ENCODE measurements around the gene NRN1L.
"Not testable (repeated sequence)": the region's sequence is repeated elsewhere in the genome, so short reads cannot be mapped to it uniquely, and the experiment has no call there.

The NRN1L gene

DNA sequence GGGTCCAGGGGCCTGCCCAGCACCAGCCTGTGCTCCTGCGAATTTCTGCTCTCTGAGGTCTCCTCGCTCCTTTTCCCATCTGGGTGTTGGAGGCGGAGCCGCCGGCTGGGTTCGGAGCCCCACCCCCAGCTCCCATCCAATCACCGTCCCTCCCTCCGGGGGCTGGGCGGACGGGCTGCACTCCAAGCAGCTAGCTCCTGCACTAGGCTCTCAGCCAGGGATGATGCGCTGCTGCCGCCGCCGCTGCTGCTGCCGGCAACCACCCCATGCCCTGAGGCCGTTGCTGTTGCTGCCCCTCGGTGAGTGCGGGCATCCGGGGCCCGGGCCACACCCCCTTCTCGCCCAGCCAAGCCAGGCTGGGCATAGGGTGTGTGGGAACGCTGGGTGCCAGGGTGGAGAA lies at the start of gene NRN1L:
NRN1L (plus strand) TSS at position 202 of the 400 bp plus-strand sequence; CDS start at position 221, 19 bp downstream.
- peak; percentile 89 for DNase-seq

DNA sequence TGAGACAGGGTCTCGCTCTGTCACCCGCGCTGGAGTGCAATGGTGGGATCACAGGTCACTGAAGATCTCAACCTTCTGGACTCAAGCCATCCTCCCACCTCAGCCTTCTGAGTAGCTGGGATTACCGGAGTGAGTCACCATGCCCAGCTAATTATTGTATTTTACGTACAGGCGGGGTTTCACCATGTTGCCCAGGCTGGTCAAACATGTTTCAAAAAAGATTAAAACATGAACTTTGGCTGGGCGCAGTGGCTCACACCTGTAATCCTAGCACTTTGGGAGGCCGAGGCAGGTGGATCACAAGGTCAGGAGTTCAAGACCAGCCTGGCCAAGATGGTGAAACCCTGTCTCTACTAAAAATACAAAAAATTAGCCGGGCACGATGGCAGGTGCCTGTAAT lies 47.5 kb upstream of the NRN1L start:
- DNase-seq: not testable (repeated sequence)

DNA sequence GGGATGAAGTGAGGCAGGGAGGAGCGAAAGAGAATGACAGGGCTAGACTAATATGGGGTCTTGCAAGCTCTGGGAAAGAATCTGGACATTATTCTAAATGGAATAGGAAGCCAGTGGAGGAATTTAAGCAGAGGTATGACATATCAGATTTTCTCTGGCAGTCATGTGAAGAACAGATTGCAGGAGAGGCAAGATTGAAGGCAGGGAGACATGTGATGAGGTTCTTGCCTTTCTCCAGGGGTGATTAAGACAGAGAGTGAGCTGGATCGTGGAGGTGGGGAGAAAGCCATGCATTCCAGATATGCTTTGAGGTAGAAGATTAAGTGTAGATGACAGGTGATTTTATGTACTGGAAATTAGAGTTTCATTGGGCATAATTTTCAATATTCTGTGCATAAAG lies 46.9 kb upstream of the NRN1L start:
- no peak for DNase-seq

DNA sequence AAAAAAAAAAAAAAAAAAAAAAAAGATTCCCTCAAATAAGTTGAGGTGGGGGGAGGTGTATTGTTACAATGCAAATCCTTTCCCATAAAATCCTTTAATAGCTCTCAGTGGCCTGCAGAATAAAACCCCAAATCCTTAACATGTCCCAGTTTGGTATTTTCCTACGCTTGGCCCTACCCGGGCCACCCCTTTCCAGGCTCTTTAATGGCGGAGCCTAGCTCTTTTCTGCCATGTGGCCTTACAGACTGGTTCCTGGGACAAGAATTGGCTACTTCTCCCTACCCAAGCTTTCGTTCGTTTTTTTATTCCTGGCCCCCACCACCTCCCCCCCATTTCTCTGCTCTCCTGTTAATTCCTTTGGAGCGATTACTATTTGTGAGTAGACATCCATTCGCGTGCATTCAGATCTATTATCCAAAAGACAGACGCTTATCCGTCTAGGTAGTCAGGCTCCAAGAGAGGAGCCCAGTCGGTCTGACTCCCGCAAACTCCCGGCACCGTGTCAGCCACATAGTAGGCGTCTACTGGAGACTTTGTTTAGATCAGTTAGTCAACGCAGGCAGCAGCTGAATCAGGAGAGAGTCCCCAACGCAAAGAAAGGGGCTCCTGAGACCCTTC lies 43.4 kb upstream of the NRN1L start:
- no peak for DNase-seq

DNA sequence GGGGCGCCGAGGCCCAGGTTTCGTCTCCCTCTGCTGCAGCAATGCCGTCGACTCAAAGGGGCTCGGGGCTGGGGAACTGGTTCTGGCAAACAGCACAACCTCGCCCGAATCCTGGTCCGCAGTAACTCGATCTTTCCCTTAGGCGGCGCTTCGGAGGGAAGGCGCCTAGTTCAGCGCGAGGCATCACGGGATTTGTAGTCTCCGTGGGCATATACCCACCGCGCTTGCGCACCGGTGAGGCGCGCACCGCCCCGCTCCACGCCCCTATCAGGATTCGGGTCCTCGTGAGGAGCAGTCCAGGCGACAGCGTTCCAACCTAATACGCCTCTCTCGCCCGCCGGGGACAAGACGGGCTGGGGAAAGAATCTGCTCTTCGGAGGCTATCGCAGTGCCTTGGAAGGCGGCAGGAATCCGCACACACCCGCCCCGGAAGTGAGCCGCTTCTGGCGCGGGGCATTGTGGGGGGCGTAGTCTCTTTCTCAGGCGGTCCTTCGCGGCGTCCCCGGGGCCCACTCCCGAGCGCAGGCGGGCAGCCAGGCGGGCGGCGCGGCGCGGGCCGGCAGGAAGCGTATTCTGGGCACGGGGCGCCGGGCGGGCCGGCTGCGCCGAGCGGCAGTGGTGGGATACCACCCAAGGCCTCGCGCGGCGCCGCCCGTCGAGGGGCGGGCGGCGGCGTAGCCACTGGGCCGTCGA lies 42.7 kb upstream of the NRN1L start, which contains the start of gene THAP11:
THAP11 (plus strand) TSS at position 505 of the 693 bp plus-strand sequence. CDS start 235 bp downstream, outside the sequence.
- peak; percentile 94 for DNase-seq

DNA sequence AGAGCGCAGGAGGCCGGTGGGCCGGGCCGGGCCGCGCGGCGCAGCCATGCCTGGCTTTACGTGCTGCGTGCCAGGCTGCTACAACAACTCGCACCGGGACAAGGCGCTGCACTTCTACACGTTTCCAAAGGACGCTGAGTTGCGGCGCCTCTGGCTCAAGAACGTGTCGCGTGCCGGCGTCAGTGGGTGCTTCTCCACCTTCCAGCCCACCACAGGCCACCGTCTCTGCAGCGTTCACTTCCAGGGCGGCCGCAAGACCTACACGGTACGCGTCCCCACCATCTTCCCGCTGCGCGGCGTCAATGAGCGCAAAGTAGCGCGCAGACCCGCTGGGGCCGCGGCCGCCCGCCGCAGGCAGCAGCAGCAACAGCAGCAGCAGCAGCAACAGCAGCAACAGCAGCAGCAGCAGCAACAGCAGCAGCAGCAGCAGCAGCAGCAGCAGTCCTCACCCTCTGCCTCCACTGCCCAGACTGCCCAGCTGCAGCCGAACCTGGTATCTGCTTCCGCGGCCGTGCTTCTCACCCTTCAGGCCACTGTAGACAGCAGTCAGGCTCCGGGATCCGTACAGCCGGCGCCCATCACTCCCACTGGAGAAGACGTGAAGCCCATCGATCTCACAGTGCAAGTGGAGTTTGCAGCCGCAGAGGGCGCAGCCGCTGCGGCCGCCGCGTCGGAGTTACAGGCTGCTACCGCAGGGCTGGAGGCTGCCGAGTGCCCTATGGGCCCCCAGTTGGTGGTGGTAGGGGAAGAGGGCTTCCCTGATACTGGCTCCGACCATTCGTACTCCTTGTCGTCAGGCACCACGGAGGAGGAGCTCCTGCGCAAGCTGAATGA lies 42.0 kb upstream of the NRN1L start:
- DNase-seq: peak; percentile 58

DNA sequence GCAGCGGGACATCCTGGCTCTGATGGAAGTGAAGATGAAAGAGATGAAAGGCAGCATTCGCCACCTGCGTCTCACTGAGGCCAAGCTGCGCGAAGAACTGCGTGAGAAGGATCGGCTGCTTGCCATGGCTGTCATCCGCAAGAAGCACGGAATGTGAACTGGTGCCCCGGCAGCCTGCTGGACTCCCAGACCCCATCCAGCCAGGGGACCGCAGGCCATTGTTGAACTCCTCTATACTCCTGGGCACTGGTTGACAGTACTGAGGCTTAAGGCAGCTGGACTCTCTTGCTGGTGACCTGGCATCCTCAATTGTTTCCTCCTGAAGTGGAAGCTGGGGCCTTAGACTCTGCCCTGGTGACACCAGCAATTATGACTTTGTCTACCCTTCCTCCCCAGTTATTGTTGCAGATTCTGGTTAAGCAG lies 41.3 kb upstream of the NRN1L start:
- DNase-seq: no peak

DNA sequence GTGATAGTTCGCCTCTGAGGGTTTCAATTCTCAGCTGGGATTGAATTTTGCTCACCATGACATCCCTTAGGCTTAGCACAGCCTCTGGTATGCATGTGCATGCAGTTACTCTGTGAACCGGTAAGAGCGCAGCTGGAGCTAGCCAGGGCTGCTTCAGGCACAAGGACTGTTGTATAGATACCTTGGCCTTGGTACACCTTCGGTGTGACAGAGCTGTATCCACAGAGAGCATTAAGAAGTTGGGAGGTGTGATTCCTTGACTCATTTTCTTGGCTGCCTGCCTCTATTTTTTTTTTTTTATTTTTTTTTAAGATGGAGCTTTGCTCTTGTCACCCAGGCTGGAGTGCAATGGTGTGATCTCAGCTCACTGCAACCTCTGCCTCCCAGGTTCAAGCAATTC lies 40.2 kb upstream of the NRN1L start:
- peak; percentile 35 for DNase-seq

DNA sequence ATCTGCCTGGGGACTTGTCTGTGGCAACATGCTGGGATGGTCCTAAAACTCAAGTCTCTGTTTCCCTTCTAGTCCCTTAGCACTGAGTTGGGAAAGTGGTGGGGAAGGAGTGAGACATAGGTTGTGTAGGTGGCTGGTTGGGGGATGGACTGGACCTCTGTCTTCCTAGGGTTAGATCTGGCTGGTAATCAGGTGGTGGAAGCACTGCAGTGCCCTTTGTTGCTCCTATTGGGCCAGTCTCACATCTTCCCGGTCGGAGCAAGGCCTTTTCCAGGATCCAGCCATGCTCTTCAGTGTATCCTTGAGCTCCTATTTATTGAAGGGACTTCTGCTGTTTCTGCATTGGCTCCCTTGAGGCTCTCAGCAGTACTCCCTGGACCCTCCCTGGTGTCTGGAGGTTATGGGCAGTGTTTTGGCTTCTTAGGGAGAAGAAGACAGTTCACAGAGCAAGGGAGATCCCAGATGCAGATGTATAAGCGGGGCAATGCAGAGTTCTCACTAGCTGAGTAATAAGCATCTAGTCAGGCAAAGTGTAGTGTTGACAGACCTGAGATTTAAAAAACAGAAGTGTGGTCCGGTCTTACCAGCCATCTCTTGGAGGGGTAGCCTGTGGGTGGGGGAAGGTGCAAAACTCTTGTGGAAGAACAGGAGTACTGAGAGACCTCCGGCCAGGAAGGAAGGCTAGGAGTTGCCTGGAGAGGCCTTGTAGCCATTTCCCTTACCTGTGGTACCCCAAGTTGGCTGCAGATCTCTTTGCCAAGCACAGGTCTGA lies 39.2 kb upstream of the NRN1L start:
- no peak for DNase-seq

DNA sequence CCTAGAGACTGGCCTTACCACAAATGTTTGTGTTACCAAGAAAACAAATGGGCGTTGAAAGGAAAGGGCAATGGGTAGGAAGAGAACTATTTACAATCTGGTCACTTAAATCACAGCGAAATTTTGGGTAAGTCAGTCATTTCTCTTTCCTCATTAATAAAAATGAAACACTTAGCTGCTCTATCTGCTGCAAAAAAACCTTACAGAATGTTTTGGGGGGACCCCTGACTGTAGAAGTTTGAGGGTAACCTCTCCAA lies 38.7 kb upstream of the NRN1L start:
- DNase-seq: no peak

DNA sequence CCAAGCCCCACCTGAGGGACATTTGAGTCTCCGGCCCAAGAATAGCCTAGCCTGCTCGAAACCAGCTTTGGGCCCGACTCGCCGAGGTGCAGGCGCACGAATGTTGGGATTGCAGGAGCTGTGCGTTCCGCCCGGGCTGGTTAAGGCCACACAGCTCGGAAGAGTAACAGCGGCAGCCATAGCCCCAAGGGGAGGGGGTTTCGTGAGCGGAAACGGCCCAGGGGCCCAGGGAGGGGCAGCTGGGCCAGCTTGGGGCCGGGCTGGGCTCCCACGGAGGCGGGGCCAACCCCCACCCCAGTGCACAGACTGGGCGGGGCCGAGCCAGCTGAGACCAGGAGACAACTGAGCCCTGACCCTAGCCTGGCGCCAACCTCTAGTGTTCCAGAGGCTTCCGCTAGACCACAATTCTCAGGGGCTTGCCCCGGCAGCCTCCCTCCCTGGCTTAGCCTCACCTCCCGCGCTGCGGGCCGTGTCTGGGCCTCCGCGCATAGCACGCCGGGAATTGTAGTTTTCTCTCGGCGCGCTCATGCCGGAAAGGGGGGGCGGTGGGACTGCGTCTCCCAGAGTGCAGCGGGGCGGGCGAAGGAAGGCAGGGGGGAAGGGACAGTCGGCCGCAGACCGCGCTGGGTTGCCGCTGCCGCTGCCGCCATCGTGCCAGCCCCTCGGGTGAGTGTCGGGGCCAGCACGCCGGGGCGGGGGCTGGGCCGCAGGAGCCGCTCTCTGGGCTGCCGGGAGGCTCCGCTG lies 38.2 kb upstream of the NRN1L start, which contains the start of gene NUTF2:
NUTF2 (plus strand) TSS at position 614 of the 744 bp plus-strand sequence. CDS start 18,198 bp downstream, outside the sequence.
- DNase-seq: peak; percentile 96

DNA sequence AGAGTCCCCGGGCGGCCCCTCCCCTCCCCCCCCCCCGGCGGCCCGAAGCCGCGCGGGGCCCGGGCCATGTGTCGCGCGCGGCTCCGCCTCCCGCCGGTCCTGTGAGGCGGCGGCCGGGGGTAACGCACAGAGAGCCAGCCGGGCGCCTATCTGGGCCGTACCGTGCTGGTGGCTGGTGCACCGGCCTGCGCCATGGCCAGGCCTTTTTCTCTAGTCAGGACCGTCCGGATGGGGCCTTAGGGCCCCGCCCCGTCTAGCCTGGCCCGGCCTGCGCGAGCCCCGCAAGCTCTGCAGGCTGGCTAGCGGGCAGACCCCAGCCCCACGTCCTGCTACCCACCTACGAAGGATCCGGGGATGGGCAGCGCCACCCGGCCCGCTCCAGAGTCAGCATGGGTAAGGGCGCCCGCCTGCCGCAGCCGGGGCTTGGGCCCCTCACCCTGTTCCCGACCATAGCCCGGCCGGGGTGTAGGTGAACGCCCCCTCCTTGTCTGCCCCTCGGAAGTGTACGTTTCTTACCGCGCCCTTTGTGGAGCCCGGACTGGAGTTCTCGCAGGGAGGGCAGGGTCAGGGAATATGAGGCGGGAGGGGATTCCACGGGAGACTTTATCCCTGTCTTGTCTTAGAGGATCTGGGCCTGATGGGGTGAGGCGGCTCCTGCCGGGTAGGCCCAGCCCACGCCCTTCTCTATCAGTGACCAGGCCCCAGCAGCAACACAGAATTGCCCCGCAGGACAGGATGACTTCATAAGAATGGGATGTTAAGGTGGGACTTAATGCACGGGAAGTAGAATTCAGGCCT lies 37.4 kb upstream of the NRN1L start, which contains the start of gene CENPT:
CENPT (minus strand) TSS at position 630 of the 798 bp plus-strand sequence. CDS start 13,834 bp downstream, outside the sequence.
- DNase-seq: peak; percentile 69

DNA sequence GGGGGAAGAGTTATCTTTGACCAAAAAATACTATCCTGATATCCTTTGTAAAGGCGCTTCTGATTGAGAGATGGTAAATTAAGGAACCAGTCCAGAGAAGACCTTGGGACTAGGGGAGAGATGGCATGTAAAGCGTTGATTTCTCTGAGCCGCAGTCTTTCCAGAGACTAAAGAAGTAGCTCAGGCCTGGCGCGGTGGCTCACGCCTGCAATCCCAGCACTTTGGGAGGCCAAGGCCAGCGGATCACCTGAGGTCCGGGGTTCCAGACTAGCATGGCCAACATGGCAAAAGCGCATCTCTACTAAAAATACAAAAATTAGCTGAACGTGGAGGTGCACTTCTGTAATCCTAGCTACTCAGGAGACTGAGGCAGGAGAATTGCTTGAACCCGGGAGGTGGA lies 36.6 kb upstream of the NRN1L start:
- DNase-seq: no peak

DNA sequence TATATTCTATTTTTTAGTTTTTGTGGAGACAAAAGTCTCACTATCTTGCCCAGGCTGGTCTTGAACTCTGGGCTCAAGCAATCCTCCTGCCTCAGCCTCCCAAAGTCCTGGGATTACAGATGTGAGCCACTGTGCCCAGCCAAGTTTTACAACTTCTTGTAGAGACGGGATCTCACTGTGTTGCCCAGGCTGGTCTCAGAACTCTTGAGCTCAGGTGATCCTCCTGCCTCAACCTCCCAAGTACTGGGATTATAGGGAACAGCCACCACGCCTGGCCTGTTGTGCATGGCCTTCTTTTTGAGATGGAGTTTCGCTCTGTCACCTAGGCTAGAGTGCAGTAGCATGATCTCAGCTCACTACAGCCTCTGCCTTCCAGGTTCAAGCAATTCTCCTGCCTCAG lies 31.0 kb upstream of the NRN1L start:
- no peak for DNase-seq

DNA sequence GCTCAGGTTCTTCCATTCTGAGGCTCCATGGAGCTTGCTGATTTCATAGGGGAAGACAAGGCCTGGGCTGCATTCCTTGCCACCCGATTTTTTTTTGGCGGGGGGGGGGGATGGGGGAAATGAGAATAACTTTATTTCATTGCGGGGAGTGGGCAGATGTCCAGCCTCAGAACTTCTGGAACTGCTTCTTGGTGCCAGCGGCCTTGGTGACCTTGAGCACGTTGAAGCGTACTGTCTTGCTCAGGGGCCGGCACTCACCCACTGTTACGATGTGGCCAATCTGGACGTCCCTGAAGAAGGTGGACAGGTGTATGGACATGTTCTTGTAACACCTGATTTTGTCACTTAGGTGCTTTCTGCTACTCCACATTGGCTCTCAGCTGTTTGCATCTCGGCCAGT lies 28.9 kb upstream of the NRN1L start:
- no peak for DNase-seq

DNA sequence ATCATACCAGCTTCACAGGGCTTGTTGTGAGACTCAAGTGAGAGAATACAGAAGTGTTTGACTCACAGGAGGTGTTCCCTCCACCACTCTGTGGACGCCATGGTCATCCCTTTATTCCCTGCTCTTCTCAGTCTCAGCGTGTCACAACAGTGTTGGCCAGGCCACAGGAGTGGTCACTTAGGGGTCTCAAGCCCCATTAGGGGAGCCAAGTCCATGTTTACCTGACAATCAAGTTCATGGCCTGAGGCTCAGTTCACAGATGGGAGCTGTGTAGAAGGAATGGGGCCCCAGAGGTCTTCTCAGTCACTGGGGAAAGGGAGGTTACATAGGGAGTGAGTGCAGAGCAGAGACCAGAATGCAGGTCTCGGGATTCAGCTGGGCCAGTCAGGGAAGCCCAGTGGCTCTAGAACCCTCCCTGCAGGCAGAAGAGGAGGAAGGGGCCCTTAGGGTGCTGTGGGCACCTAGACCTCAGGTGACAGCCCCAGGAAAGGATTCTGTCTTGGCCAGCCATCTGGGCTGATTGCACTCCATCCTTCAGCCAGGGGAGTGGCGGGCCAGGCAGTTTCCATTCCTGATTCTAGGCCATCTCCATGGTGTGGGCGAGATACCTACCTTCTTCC lies 27.6 kb upstream of the NRN1L start:
- no peak for DNase-seq

DNA sequence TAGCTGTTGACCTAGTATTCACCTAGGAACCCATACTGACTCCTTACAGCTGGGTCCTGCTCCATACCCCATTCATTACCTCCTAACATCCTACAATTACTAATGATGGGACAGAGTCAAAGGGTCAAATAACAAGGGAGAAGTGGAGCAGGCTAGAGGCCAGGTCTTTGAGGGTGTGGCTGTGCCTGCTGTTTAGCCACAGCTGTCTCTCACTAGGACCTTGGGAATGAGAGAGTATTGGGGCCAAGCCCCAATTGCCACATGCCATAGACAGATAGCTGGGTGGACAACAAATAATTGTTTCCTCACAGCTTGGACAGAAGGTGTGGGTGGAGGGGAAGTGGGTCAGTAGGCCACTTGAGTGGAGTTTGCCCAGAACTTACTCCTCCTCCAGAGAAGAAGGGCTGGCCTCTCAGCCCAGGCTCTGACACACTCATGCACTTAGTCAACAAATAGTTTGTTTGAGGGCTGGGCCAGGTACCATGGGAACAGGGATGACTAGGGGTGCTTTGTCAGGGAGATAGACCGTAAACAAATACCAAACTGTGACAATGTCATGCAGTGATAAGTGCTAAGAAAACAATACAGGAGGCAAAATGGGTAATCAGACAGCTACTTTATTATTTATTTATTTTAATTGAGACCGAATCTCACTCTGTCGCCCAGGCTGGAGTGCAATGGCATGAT lies 27.0 kb upstream of the NRN1L start:
- DNase-seq: peak; percentile 85

DNA sequence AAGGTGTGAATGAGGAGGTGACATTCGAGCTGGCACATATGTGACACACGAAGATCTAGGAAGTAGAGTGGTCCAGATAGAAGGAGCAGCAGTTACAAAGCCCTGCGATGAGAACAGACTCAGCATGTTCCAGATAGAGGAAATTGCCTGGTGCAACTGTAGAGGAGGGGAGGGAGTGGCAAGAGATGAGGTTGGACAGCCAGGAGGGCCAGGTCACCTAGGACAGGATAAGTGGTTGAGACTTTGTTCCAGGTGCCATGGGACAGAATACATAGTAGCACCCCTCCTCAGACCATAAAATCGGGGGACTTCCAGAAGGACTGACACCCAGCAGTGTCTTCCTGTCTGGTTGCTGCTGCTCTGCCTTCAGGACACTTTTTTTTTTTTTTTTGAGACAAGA lies 26.2 kb upstream of the NRN1L start:
- DNase-seq: no peak

DNA sequence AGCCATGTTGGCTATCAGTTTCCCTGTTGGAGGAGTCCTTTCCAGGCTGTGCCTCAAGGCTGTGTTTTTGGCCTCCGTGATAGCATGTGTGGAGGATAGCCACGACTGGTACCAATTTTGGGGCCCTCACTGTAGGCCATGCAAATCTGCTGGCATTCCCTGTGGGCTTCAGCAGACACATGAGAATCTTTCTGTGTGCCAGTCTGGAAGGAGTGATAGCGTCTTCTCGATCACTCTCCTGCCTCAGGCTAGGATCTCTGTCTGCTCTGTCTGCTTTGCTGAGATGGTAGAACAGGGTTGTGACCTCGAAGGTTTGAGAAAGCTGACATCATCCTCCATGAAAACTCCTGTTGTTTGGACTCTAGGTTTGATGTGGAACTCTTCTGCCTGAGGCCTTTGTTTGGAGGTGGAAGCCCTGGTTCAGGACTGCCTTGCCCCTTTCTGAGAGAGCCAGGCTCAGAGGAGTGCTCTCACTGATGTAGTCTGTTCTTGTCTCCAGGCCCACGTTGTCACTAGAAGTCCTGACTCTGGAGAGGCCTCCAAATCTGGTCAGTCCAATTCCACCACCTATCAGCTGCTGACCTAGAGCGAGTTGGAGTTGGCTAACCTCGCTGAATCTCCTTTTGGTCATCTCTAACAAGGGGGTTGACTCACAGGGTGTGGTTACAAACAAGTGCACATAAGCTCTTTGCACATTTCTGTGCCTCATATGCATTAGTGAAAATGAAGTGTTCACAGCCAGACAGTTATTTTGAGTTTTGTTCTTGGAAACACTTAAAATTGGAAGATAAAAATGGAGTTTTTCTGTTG lies 23.9 kb upstream of the NRN1L start:
- peak; percentile 7 for DNase-seq
